NCI-H1092 (cell line): ENCODE measurements around the gene RPL6.
"Not testable (repeated sequence)": the region's sequence is repeated elsewhere in the genome, so short reads cannot be mapped to it uniquely, and the experiment has no call there.

ENCODE experiments used
- DNase-seq: peaks from one replicate; lab custom pipeline; 2025; lab: John Stamatoyannopoulos, UW

Gene RPL6

DNA sequence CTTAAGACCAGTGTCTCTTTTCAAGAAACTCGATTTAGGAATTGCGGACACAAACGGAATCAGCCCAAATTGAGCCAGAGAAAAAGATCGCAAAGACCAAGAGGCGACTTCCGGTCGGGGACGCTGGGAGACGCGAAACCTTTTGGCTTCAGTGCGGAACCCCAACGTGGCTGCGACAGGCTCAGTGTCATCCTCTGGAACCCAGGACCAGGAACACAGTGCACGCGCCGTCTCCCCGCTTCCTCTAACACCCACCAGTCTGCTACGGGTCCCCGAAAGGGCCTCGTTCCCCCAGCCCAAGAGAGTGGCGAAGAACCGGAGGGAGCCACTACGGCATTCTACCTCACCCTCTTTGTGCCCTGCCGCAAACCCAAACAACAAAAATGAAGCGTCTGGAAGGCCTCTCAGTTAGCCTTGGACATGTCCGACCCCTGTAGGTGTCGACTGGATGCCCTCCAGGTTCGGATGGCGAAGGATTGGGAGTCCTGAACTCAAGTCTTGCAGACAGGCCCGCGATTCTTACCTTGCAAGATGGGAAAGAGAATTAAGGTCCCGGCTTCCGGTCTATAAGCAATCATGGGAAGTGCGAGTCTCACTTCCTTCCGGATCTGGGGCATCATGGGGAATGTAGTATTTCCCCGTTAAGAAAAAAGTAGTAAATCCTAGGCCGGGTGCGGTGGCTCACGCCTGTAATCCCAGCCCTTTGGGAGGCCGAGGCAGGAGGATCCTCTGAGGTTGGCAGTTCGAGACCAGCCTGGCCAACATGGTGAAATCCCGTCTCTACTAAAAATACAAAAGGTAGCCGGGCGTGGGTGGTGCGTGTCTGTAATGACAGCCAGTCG, at the start of gene RPL6:
Gene RPL6 (minus strand): TSS at position 542 of the 842 bp plus-strand sequence. CDS start 949 bp downstream, outside the sequence.
- DNase-seq = peak; percentile 89

DNA sequence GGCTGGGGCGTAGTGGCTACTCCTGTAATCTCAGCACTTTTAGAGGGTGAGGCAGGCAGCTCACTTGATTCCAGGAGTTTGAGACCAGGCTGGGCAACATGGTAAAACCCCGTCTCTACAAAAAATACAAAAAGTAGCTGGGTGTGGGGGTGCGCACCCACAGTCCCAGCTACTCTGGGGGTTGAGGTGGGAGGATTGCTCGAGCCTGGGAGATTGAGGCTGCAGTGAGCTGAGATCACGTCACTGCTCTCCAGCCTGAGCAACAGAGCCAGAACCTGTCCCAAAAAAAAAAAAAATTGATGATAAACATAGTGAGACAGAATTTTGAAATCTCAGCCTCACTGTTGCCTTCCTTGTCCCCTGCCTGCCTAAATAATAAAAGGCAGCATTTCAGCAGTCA, 49.3 kb upstream of the RPL6 start:
- no peak for DNase-seq

GRCh38 chr12:112458330-112458729, 48.9 kb upstream of the RPL6 start:
- DNase-seq = no peak

- not testable (repeated sequence) for DNase-seq
Observed at GRCh38 chr12:112457142-112457541, 47.7 kb upstream of the RPL6 start.

- no peak for DNase-seq
Observed at GRCh38 chr12:112456029-112456428, 46.6 kb upstream of the RPL6 start.

- no peak for DNase-seq
Observed at GRCh38 chr12:112450725-112451124, 41.3 kb upstream of the RPL6 start.

DNA sequence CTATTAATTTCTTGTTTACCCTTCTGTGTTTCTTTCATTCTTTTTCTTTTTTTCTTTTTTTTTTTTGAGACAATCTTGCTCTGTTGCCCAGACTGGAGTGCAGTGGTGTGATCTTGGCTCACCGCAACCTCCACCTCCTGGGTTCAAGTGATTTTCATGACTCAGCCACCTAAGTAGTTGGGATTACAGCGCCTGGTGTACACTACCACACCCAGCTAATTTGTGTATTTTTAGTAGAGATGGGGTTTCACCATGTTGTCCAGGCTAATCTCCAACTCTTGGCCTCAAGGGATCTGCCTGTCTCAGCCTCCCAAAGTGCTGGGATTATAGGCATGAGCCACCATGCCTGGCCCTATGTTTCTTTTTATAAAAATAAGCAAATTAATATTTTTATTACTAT, 38.8 kb upstream of the RPL6 start:
- not testable (repeated sequence) for DNase-seq

GRCh38 chr12:112447106-112447505, 37.7 kb upstream of the RPL6 start:
- no peak for DNase-seq

- no peak for DNase-seq
Observed at GRCh38 chr12:112446008-112446725, 36.8 kb upstream of the RPL6 start.

DNA sequence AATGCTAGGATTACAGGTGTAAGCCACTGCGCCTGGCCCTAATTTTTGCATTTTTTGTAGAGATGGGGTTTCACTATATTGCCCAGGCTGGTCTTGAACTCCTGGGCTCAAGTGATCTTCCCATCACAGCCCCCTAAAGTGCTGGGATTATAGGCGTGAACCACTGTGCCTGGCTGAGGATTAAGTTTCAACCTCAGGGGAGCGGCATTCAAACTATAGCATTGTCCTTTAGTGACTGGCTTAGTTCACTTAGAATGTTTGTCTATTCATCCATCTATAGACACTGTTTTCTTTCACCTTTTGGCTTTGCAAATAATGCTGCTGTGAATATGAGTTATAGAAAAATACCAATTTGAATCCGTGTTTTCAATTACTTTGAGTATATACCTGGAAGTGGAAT, 34.5 kb upstream of the RPL6 start:
- no peak for DNase-seq

DNA sequence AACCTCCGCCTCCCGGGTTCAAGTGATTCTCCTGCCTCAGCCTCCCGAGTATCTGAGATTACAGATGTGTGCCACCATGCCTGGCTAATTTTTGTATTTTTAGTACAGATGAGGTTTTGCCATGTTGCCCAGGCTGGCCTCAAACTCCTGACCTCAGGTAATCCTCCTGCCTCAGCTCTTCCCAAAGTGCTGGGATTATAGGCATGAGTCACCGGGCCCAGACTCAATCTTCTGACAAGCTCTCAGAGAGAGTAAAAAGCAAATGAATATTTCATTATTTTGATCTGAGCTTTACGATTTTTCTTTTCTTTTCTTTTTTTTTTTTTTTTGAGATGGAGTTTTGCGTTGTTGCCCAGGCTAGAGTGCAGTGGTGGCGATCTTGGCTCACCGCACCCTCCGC, 31.2 kb upstream of the RPL6 start:
- not testable (repeated sequence) for DNase-seq

DNA sequence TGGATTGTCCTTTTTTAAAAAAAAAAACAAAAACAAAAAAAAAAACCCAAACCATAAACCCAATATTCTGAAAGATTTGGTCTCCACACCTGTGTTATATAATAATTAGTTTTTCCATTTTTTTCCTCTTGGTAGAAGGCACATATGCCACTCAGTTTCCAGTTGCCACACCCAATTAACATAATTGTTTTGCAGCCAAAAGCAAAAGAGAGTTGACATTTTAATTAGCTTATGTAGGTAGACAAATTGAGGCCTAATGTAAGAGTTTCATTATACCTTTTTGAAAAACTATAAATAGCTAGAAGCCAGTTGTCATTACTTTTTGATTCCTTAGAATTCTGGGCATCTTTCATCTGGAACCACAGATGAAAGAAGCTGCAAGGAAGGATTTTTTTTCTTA, 30.4 kb upstream of the RPL6 start:
- DNase-seq = no peak

DNA sequence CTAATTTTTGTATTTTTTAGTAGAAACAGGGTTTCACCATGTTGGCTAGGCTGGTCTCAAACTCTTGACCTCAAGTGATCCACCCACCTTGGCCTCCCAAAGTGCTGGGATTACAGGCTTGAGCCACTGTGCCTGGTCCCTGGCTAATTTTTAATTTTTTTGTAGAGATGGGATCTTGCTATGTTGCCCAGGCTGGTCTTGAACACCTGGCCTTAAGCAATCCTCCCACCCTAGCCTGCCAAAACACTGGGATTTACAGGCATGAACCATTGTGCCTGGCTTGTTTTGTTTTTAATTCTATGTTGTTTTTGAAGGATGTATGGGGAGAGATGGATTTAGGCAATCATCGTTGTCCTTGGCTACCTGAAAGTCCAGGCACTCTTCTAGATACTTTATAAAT, 29.2 kb upstream of the RPL6 start:
- DNase-seq = not testable (repeated sequence)

- no peak for DNase-seq
Observed at GRCh38 chr12:112433551-112433950, 24.1 kb upstream of the RPL6 start.

DNA sequence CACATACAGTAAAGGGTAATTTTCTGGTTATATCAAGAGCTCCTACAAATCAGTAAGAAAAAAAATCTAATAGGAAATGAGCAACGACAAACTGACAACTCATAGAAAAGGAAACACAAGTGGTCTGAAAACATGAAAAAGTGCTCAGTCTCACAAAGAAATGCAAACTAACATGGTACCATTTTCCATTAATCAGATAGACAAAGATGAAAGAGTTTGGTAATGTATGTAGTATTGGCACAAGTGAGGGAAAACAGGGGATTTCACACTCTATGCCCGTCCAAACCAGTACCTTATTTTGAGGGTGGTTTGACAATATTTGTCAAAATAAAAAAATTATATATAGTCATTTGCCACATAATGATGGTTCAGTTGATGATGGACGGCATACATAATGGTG, 22.6 kb upstream of the RPL6 start:
- no peak for DNase-seq

DNA sequence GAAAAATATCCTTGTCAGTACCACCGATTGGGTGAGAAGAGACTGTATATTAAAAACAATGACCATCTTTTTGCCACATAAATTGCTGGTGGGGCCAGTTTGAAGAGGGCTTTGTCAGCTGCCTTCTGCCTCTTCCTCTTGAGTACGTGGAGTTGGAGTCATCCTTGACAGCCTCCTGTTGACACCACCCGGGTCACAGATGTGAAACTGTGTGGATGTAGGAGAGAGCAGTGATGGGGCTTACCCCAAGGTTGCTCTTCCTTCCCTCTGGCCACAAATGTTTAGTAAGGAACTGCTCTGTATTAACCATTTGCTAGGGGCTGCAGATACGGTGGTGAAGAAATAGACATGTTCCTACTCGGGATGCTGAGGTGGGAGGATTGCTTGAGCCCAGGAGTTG, 21.5 kb upstream of the RPL6 start:
- no peak for DNase-seq

GRCh38 chr12:112427760-112428159, 18.4 kb upstream of the RPL6 start:
- DNase-seq = no peak

DNA sequence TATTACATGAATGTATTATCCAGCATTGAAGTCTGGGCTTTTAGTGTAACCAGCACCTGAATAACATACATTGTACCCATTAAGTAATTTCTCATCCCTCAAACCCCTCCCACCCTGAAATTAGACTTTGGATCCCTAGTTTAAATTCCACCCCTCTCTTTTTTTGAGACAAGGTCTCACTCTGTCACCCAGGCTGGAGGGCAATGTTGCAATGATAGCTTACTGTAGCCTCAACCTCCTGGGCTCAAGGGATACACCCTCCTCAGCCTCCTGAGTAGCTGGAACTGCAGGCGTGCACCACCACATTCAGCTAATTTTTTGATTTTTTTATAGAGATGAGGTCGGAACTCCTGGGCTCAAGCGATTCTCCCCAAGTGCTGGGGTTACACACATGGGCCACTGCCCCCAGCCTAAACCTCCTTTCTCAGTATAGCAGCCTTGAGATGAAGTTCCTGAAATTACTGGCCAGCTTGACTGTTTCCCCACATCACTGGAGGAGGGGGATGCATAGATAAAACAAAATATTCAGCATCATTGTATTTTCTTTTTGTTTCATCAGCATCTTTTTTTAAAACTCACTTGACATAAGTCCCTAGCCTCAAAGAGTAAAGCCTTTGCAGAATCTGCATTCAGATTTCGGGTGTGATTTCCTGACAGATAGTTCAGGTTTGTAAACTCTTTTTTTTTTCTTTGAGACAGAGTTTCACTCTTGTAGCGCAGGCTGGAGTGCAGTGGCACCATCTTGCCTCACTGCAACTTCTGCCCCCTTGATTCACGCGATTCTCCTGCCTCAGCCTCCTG, 16.4 kb upstream of the RPL6 start:
- DNase-seq = no peak

GRCh38 chr12:112424126-112424525, 14.7 kb upstream of the RPL6 start:
- DNase-seq = no peak

- DNase-seq = no peak
Observed at GRCh38 chr12:112422531-112422930, 13.1 kb upstream of the RPL6 start.

DNA sequence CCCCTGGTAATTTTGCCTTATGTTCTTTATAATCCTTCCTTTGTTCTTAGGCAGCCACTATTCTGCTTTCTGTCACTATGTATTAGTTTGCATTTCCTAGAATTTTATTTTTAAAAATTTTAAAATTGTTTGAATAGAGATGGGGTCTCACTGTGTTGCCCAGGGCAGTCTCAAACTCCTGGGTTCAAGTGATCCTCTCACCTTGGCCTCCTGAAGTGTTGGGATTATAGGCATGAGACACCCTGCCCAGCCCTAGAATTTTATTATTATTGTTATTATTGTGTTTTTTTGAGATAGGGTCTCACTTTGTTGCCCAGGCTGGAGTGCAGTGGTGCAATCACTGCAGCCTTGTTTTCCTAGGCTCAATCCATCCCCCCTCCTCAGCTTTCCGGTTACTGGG, 12.0 kb upstream of the RPL6 start:
- DNase-seq = no peak

DNA sequence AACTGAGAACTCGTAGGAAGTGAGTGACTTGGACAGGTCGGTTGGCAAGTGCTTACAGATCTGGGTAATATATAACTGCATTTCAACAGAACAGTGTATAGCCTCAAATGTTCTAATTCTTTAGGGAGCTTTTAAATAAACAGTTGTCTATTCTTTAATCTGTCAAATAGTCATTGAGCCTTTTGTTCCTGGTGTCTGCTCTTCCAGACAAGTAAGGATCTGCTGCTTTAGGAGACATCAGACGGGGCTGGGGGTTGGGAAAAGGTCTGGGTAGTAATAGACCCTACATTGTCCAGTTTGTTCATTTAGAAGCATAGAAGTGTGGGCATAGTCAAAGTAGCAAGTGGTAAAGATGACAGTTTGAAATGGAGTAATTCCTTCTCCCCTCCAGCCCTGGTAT, 11.3 kb upstream of the RPL6 start:
- no peak for DNase-seq
